HG03521 (cell line): ENCODE measurements around the gene CSAG1.
"Not testable (repeated sequence)": the region's sequence is repeated elsewhere in the genome, so short reads cannot be mapped to it uniquely, and the experiment has no call there.

Source experiments
- ATAC-seq: cut with Tn5 transposase; IDR thresholded peaks from one replicate; pipeline ENCODE4 v1.9.1; 2021; ENCODE audit warnings: mild to moderate bottlenecking, moderate library complexity; ENCODE audit not compliant: unreplicated experiment

The CSAG1 gene

GRCh38 chrX:152700390-152700789 is 33.1 kb downstream of the CSAG1 start:
- not testable (repeated sequence) for ATAC-seq

- not testable (repeated sequence) for ATAC-seq
Measured at GRCh38 chrX:152697952-152698931, 35.3 kb downstream of the CSAG1 start, which contains the start of gene MAGEA3. Gene MAGEA3 (plus strand): TSS chrX:152698794. CDS start chrX:152700833, 2,039 bp downstream.

GRCh38 chrX:152681012-152681411 is 52.5 kb downstream of the CSAG1 start:
- not testable (repeated sequence) for ATAC-seq
